GM13977 (cell line): ENCODE data around the gene SPATA20.

Experiments
- DNase-seq: peaks from one replicate; pipeline ENCODE4 v3.0.0; 2012; ENCODE audit warnings: low spot score
- in situ Hi-C: fragments of 300-500 bp; cut with MboI; formaldehyde crosslinking; loops from one replicate; pipeline ENCODE4 v1.12.0; 2022; ENCODE audit warnings: low sequenced_read_pairs, low pct_unique_long_range_greater_than_20kb, mixed read lengths, inconsistent platforms; ENCODE audit not compliant: unreplicated experiment
- TF ChIP-seq, protein P1 (sequence below): IDR thresholded peaks from 2 replicates; pipeline ENCODE4 v1.5.1; 2012; ENCODE audit warnings: mild to moderate bottlenecking, control low read depth; ENCODE audit not compliant: insufficient read depth; ENCODE audit errors: extremely low read depth, missing control alignments

SPATA20 gene

DNA sequence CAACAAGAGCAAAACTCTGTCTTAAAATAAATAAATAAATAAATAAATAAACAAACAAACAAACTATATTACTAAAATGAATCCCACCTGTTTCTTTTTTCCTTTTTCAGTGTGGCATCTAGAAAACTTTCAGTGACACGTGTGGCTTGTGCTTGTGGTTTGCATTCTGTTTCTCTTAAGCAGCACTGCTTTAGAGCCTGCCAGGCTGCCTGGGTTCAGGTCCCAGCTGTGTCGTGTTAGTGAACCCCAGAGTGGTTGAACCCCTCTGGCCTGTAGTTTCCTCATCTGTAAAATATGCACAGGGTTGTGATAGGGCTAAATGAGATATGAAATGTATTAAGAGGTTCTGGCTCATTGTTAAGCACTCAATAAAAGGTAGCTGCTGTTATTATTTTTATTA lies 26.5 kb upstream of the SPATA20 start:
- in situ Hi-C loops, result no loop called here
- DNase-seq, result no peak
- TF ChIP-seq, protein P1, sequence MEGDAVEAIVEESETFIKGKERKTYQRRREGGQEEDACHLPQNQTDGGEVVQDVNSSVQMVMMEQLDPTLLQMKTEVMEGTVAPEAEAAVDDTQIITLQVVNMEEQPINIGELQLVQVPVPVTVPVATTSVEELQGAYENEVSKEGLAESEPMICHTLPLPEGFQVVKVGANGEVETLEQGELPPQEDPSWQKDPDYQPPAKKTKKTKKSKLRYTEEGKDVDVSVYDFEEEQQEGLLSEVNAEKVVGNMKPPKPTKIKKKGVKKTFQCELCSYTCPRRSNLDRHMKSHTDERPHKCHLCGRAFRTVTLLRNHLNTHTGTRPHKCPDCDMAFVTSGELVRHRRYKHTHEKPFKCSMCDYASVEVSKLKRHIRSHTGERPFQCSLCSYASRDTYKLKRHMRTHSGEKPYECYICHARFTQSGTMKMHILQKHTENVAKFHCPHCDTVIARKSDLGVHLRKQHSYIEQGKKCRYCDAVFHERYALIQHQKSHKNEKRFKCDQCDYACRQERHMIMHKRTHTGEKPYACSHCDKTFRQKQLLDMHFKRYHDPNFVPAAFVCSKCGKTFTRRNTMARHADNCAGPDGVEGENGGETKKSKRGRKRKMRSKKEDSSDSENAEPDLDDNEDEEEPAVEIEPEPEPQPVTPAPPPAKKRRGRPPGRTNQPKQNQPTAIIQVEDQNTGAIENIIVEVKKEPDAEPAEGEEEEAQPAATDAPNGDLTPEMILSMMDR, result no peak

DNA sequence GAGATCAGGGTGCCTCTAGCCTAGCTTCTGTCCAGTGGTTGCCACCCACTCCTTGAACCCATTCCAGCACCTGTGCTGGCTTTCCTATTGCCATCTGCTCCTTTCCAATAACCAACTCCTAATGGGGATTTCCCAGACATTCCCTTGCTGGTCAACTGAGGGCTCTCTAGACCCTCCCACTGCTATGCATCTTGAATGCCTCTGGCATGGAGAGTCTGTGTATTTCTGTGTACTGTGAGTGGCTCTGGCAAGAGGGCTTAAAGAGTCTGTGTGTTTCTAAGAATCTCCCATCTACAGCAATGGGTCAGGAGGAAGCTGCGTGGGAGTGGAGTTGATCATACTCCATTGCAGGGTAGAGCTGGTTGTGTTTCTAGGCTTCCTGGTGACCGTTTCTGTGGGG lies 25.5 kb upstream of the SPATA20 start:
- TF ChIP-seq, protein P1, result no peak
- in situ Hi-C loops, result no loop called here
- DNase-seq, result no peak

DNA sequence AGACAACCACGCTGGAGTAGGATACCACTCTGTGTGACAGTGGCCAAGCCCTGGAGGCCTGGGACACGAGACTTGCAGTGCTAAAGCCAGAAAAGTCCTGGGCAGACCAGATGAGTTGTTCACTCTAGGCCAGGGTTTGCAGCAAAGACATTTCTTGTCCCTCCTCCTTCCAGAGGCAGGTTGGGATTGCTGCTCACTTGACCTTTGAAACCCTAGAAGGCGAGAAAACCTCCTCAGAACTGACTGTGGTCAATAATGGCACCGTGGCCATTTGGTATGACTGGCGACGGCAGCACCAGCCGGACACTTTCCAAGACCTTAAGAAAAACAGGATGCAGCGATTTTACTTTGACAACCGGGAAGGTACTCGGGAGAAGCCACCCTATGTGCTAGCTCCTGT lies 24.2 kb upstream of the SPATA20 start:
- no peak for DNase-seq
- in situ Hi-C loops, result no loop called here
- TF ChIP-seq, protein P1, result no peak

DNA sequence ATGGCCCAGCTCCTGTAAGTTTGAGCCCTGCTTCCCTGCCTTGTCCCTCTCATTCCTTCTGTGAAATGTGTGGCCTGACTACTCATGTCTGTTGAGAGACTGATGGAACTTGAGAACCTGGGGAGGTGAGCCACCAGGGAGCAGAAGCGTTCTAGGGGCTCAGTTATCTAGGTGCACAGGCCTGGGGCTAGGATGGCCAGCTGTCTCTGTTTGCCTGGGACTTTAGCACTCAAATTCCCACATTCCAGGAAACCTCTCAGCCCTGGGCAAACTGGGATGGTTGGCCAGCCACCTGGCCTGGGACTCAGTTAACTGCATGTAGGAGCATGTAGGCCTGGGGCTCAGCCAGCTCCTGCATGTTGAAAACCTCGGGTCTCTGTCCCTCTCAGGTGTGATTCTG lies 23.8 kb upstream of the SPATA20 start:
- in situ Hi-C loops, result no loop called here
- DNase-seq, result no peak
- TF ChIP-seq, protein P1, result no peak

DNA sequence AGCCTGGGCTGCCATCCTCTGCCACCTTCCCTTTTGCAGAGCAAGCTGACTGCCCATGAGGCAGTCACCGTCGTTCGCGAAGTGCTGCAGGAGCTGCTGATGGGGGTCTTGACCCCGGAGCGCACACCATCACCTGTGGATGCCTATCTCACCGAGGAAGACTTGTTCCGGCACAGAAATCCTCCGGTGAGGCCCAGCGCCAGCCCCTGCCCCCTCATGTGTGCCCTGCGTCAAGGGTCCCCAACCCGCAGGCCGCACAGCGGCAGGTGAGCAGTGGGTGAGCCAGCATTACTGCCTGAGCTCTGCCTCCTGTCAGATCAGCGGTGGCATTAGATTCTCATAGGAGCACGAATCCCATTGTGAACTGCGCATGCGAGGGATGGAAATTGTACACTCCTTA lies 22.1 kb upstream of the SPATA20 start:
- DNase-seq, result no peak
- TF ChIP-seq, protein P1, result no peak
- in situ Hi-C loops, result no loop called here

DNA sequence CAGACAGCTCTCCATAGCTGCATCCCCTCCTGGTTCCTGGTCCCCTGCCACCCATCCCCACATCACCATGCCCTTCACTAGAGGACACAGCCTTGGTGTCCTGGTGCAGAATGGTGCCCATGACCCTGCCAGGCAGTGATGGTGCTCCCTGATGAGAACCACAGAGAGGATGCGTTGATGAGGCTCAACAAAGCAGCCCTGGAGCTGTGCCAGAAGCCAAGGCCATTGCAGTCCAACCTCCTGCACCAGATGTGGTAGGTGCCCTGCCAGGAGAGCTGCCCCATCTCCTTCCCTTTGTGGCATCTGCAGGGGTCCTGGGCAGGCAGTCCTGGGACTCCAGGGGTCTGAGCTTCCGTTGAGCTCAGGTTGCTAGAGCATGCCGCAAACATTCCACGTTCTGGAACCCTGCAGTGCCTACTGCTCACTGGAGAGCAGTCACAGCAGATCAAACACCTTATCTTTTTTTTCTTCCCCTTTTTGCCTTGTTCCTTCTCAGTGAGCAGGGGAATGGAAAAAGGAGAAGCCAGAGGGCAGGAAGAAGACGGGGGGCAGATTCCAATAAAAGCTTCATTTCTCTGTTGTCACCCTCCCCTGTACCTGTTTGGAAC lies 19.7 kb upstream of the SPATA20 start:
- no peak for DNase-seq
- TF ChIP-seq, protein P1, result no peak
- in situ Hi-C loops, result no loop called here
